Cardiac muscle cell (in vitro differentiated cells and primary cell): ENCODE data around the gene MCAT. TPM values are rescaled to one million over a fixed set of nuclear protein-coding genes. Genes with fewer than 3 reads are reported as not detected.

Source experiments
- DNase-seq, 2 donors: peaks; one replicate each; pipeline versions ENCODE4 v3.0.0 to v3.0.0-alpha.2; 2010 to 2017; ENCODE audit warnings: low read depth in 1 of 2, low spot score in 1 of 2
- H3K27ac ChIP-seq: fragments of 200-600 bp; sonication (generic); 2 replicates; pipeline ENCODE4 v1.5.1; 2016
- H3K27me3 ChIP-seq: fragments of 200-600 bp; sonication (generic); 2 replicates; pipeline ENCODE4 v1.6.0; 2016; ENCODE audit warnings: control low read depth
- H3K36me3 ChIP-seq: fragments of 200-600 bp; sonication (generic); 2 replicates; pipeline ENCODE4 v1.5.1; 2016; ENCODE audit warnings: control low read depth
- H3K4me1 ChIP-seq: fragments of 200-600 bp; sonication (generic); 2 replicates; pipeline ENCODE4 v1.8.1; 2017; ENCODE audit warnings: low read depth, mild to moderate bottlenecking, mixed run types
- H3K4me3 ChIP-seq: fragments of 200-600 bp; sonication (generic); 2 replicates; pipeline ENCODE4 v1.5.1; 2016; ENCODE audit warnings: mild to moderate bottlenecking
- H3K9me3 ChIP-seq: fragments of 200-600 bp; sonication (generic); 2 replicates; pipeline ENCODE4 v1.5.1; 2017; ENCODE audit warnings: low read depth, mild to moderate bottlenecking, control low read depth
- CTCF ChIP-seq: IDR thresholded peaks from 2 replicates; pipeline ENCODE4 v1.5.1; 2012; ENCODE audit warnings: low read depth, mild to moderate bottlenecking, low read length
- polyA plus RNA-seq: library from polyadenylated mRNA; unstranded; fragments of >200 nt; fragmentation: Nextera tagmentation; extraction: Ambion mirVana; gene quantifications from 2 replicates; pipeline ENCODE4 v1.2.1, GENCODE V29; 2016
- total RNA-seq: library from RNA; depleted of rRNA; stranded (reverse); fragments of >200 nt; gene quantifications from 2 replicates; pipeline ENCODE4 v1.2.3, GENCODE V29; 2016

MCAT gene
- 42.2 and 47.1 TPM in 2 replicates for total RNA-seq
- polyA plus RNA-seq, result 44.3 and 46.8 TPM in 2 replicates

GRCh38 chr22:43142880-43143562 is at the start of gene MCAT:
TSS of gene MCAT (minus strand) at chr22:43143398. CDS start at chr22:43143348, 50 bp downstream.
- H3K27ac ChIP-seq, result peak within 1 kb of the TSS; percentile 84
- peak within 1 kb of the TSS; percentile 83 for H3K4me3 ChIP-seq
- no peaks in the 10 kb centered on the region for H3K4me1 ChIP-seq
- DNase-seq, result peak; percentile 83 to 89
- H3K36me3 ChIP-seq, result peaks cover 10% of the 10 kb centered on the region
- H3K9me3 ChIP-seq, result no peaks in the 10 kb centered on the region
- no peaks in the 10 kb centered on the region for H3K27me3 ChIP-seq
- no peak for TF ChIP-seq CTCF

GRCh38 chr22:43191831-43192230 is 48.6 kb upstream of the MCAT start:
- TF ChIP-seq CTCF, result no peak
- Histone ChIP-seq H3K9me3 (no peaks in the 10 kb centered on the region), H3K4me3 (no peak overlapping the region), H3K27ac (no peak overlapping the region), H3K36me3 (no peaks in the 10 kb centered on the region), H3K27me3 (no peaks in the 10 kb centered on the region), H3K4me1 (peaks cover 6% of the 10 kb centered on the region)
- no peak for DNase-seq

- Histone ChIP-seq H3K4me1 (peaks cover 12% of the 10 kb centered on the region), H3K4me3 (no peak overlapping the region), H3K27ac (no peak overlapping the region), H3K9me3 (no peaks in the 10 kb centered on the region), H3K36me3 (no peaks in the 10 kb centered on the region), H3K27me3 (no peaks in the 10 kb centered on the region)
- no peak for DNase-seq
- TF ChIP-seq CTCF, result no peak
Measured at GRCh38 chr22:43188829-43189545, 45.8 kb upstream of the MCAT start.

- DNase-seq, result peak; percentile 95 to 97
- Histone ChIP-seq H3K36me3 (no peaks in the 10 kb centered on the region), H3K9me3 (no peaks in the 10 kb centered on the region), H3K27me3 (no peaks in the 10 kb centered on the region), H3K4me3 (peak overlapping the region; percentile 38), H3K4me1 (peaks cover 12% of the 10 kb centered on the region), H3K27ac (peak overlapping the region; percentile 88)
- TF ChIP-seq CTCF, result peak; percentile 54
Measured at GRCh38 chr22:43187171-43188099, 44.2 kb upstream of the MCAT start.
